Tibial artery (tissue), 4 donors: Measurements from ENCODE around the gene TBC1D4.
"Not testable (repeated sequence)": the region's sequence is repeated elsewhere in the genome, so short reads cannot be mapped to it uniquely, and the experiment has no call there.

ENCODE experiments used
- DNase-seq, 2 donors: peaks; one replicate each; pipeline ENCODE4 v3.0.0-alpha.2; 2019
- H3K27ac ChIP-seq, 2 donors: fragments of 200-600 bp; sonication (generic) in 1 of 2; 1 replicate in 1 of 2; 2 replicates in 1 of 2; pipeline ENCODE4 v1.5.1; 2018 to 2019; ENCODE audit warnings: mild to moderate bottlenecking in 1 of 2
- H3K27me3 ChIP-seq, 2 donors: fragments of 200-600 bp; sonication (generic) in 1 of 2; one replicate each; pipeline versions ENCODE4 v1.5.1 to v1.6.0; 2016 to 2019
- H3K36me3 ChIP-seq, 3 donors: fragments of 200-600 bp; sonication (generic) in 2 of 3; one replicate each; pipeline ENCODE4 v1.5.1; 2016 to 2019; ENCODE audit warnings: mild to moderate bottlenecking in 2 of 3
- H3K4me1 ChIP-seq, 4 donors: fragments of 200-600 bp; sonication (generic) in 2 of 4; 1 replicate in 3 of 4; 2 replicates in 1 of 4; pipeline ENCODE4 v1.5.1; 2016 to 2019
- H3K4me3 ChIP-seq, 2 donors: fragments of 200-600 bp; sonication (generic) in 1 of 2; 1 replicate in 1 of 2; 2 replicates in 1 of 2; pipeline ENCODE4 v1.5.1; 2018 to 2019; ENCODE audit warnings: mild to moderate bottlenecking in 2 of 2
- H3K9me3 ChIP-seq, 3 donors: fragments of 200-600 bp; sonication (generic) in 1 of 3; one replicate each; pipeline ENCODE4 v1.5.1; 2016 to 2019
- CTCF ChIP-seq, 2 experiments: fragments of 200-600 bp in 1 of 2; fragments of 450-650 bp in 1 of 2; IDR thresholded peaks; one replicate each; pipeline ENCODE4 v1.5.1; 2017 to 2019; ENCODE audit warnings: antibody characterized with exemption in 2 of 2, mild to moderate bottlenecking in 1 of 2, moderate library complexity in 1 of 2
- intact Hi-C: fragments of 100-400 bp; cut with DNase I; formaldehyde crosslinking; loops from one replicate; pipeline ENCODE4 v1.15.0; 2023; ENCODE audit warnings: low total_unique reads

The TBC1D4 gene

GRCh38 chr13:75307370-75307949, 174.5 kb downstream of the TBC1D4 start:
- no peak for DNase-seq
- no peaks in the 10 kb centered on the region for H3K27me3 ChIP-seq
- TF ChIP-seq CTCF (IDR thresholded peaks at IDR 0.05), result no peak
- no peaks in the 10 kb centered on the region for H3K9me3 ChIP-seq
- H3K36me3 ChIP-seq, result peaks cover 0 to 27% (median 6%) of the 10 kb centered on the region in 3 donors
- intact Hi-C loops, result no loop called here
- H3K27ac ChIP-seq, result no peak overlapping the region
- peaks cover 0 to 6% (median 1%) of the 10 kb centered on the region in 4 donors for H3K4me1 ChIP-seq
- no peak overlapping the region for H3K4me3 ChIP-seq

- H3K27me3 ChIP-seq, H3K27ac ChIP-seq, H3K4me3 ChIP-seq, DNase-seq, H3K9me3 ChIP-seq, intact Hi-C loops, H3K4me1 ChIP-seq: not testable (repeated sequence)
- H3K36me3 ChIP-seq, result peaks cover 0 to 29% (median 6%) of the 10 kb centered on the region in 3 donors
Measured at GRCh38 chr13:75306967-75307366, 175.0 kb downstream of the TBC1D4 start.

GRCh38 chr13:75305059-75305458, 176.9 kb downstream of the TBC1D4 start:
- no peak overlapping the region for H3K4me3 ChIP-seq
- no peak overlapping the region for H3K27ac ChIP-seq
- TF ChIP-seq CTCF (IDR thresholded peaks at IDR 0.05), result no peak
- intact Hi-C loops, result no loop called here
- H3K9me3 ChIP-seq, result no peaks in the 10 kb centered on the region
- H3K27me3 ChIP-seq, result no peaks in the 10 kb centered on the region
- no peak for DNase-seq
- H3K4me1 ChIP-seq, result peaks cover 0 to 6% (median 1%) of the 10 kb centered on the region in 4 donors
- peaks cover 0 to 16% (median 0%) of the 10 kb centered on the region in 3 donors for H3K36me3 ChIP-seq

GRCh38 chr13:75303263-75303662, 178.7 kb downstream of the TBC1D4 start:
- TF ChIP-seq CTCF (IDR thresholded peaks at IDR 0.05), result no peak
- no peaks in the 10 kb centered on the region for H3K27me3 ChIP-seq
- H3K27ac ChIP-seq, result no peak overlapping the region
- intact Hi-C loops, result no loop called here
- peaks cover 0 to 6% (median 1%) of the 10 kb centered on the region in 4 donors for H3K4me1 ChIP-seq
- no peaks in the 10 kb centered on the region for H3K9me3 ChIP-seq
- H3K36me3 ChIP-seq, result peaks cover 5 to 25% (median 6%) of the 10 kb centered on the region in 3 donors
- no peak overlapping the region for H3K4me3 ChIP-seq
- DNase-seq, result no peak

DNA sequence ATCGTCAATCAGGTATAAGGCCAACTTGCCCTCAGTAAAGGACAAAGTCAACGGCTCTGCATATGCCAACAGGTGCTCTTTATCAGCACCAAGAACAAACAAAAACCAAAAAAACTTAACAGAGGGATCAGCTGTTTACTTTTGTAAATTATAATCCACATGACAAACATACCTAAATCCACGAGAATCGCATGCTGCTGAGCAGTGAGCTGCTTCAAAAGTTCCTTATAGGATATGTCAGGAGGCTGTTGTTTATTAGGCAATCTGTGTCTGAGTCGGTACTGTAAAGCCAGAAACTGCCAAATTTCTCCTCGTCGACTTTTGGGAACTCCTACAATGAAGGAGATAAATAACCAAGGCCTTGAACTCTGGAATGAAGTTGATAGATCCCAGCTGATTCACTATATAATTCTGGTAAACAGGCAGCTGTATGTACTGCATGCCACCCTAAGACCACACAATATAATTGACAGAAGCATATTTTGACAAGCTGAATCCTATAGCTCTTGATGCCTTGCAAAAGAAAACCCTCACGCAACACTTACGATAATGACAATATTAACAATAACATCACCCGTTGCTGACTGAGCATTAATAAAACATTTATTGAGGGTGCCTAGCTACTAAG, 179.8 kb downstream of the TBC1D4 start:
- Histone ChIP-seq H3K27me3 (no peaks in the 10 kb centered on the region), H3K4me1 (no peaks in the 10 kb centered on the region), H3K27ac (no peak overlapping the region), H3K9me3 (no peaks in the 10 kb centered on the region), H3K36me3 (peaks cover 5 to 26% (median 6%) of the 10 kb centered on the region in 3 donors), H3K4me3 (no peak overlapping the region)
- no peak for TF ChIP-seq CTCF (IDR thresholded peaks at IDR 0.05)
- DNase-seq, result no peak
- intact Hi-C loops, result no loop called here
